GM12878 (cell line): Measurements from ENCODE around the gene DGAT2. TPM values are rescaled to one million over a fixed set of nuclear protein-coding genes. Genes with fewer than 3 reads are reported as not detected.

Experiments used
- ATAC-seq: fragments of 200-7000 bp; cut with Tn5 transposase; 3 replicates; pipeline ENCODE4 v1.9.1; 2020; ENCODE audit warnings: mild to moderate bottlenecking, moderate library complexity
- BruUV-seq: library from RNA; stranded (reverse); fragments of 400-500 nt; replicated peaks from 2 replicates; lab custom pipeline; 2021; lab: Mats Ljungman, UMichigan
- CTCF ChIA-PET: fragments of 300-600 bp; sonication (Branson Sonifier 250); formaldehyde crosslinking; extraction: SDS; loops from one replicate; lab custom pipeline; 2021; ENCODE audit warnings: inconsistent platforms; lab: Yijun Ruan, JAX
- POLR2A ChIA-PET: fragments of 350-600 bp; formaldehyde crosslinking; extraction: SDS; loops from one replicate; lab custom pipeline; 2021; ENCODE audit warnings: inconsistent platforms; lab: Charles Lee
- RAD21 ChIA-PET: fragments of 300-600 bp; sonication (Branson Sonifier 250); formaldehyde crosslinking; loops from one replicate; lab custom pipeline; 2023; ENCODE audit warnings: antibody characterized with exemption; ENCODE audit not compliant: unreplicated experiment; lab: Charles Lee
- SMC1A ChIA-PET: fragments of 300-600 bp; sonication (Branson Sonifier 250); formaldehyde crosslinking; loops from one replicate; lab custom pipeline; 2023; ENCODE audit not compliant: unreplicated experiment, uncharacterized antibody; lab: Charles Lee
- DNase-seq: peaks from one replicate; pipeline ENCODE4 v3.0.0-alpha.2; 2011; ENCODE audit warnings: low read depth, low spot score
- FAIRE-seq: peaks from 3 replicates; lab custom pipeline; 2011; peaks lifted over from hg19 to GRCh38; lab: Jason Lieb, UNC
- H2AFZ ChIP-seq: 2 replicates; pipeline ENCODE4 v1.6.0; 2011; ENCODE audit warnings: low read depth, low read length, control low read depth; ENCODE audit not compliant: control insufficient read depth
- H3K27ac ChIP-seq: 2 replicates; pipeline ENCODE4 v1.5.1; 2011; ENCODE audit warnings: control low read depth; ENCODE audit not compliant: control insufficient read depth, insufficient read depth
- H3K27me3 ChIP-seq, 2 experiments: replicated peaks in 1 of 2; 2 replicates each; pipeline versions ENCODE4 v1.6.0 to v1.6.1; 2011; ENCODE audit warnings: low read length in 1 of 2; ENCODE audit not compliant: control insufficient read depth in 2 of 2, insufficient read depth in 2 of 2
- H3K36me3 ChIP-seq, 2 experiments: 2 replicates each; pipeline ENCODE4 v1.5.1; 2011; ENCODE audit warnings: low read length in 1 of 2; ENCODE audit not compliant: control insufficient read depth in 2 of 2, insufficient read depth in 2 of 2
- H3K4me1 ChIP-seq: 2 replicates; pipeline ENCODE4 v1.6.1; 2011; ENCODE audit warnings: mild to moderate bottlenecking, low read length, moderate library complexity, mixed read lengths; ENCODE audit not compliant: control insufficient read depth, insufficient read depth
- H3K4me2 ChIP-seq: 2 replicates; pipeline ENCODE4 v1.6.0; 2011; ENCODE audit warnings: control low read depth; ENCODE audit not compliant: control insufficient read depth, insufficient read depth
- H3K4me3 ChIP-seq: fragments of 200-600 bp; sonication (generic); 2 replicates; pipeline ENCODE4 v1.5.1; 2016
- H3K79me2 ChIP-seq: 2 replicates; pipeline ENCODE4 v1.6.0; 2011; ENCODE audit warnings: low read length; ENCODE audit not compliant: control insufficient read depth, insufficient read depth
- H3K9ac ChIP-seq: 2 replicates; pipeline ENCODE4 v1.8.0; 2011; ENCODE audit warnings: low read length, control low read depth, mixed read lengths; ENCODE audit not compliant: control insufficient read depth, insufficient read depth
- H3K9me3 ChIP-seq: replicated peaks from 3 replicates; pipeline ENCODE4 v1.5.1; 2011; ENCODE audit warnings: mild to moderate bottlenecking, low read length; ENCODE audit not compliant: control insufficient read depth, insufficient read depth
- H4K20me1 ChIP-seq: 2 replicates; pipeline ENCODE4 v1.6.0; 2011; ENCODE audit not compliant: control insufficient read depth, insufficient read depth
- HDGF ChIP-seq: fragments of 450-650 bp; IDR thresholded peaks from 2 replicates; pipeline ENCODE4 v1.6.1; 2016; ENCODE audit warnings: antibody characterized with exemption
- IRF4 ChIP-seq: IDR thresholded peaks from 2 replicates; pipeline ENCODE4 v1.6.1; 2011; ENCODE audit warnings: low read depth, low read length
- PML ChIP-seq: IDR thresholded peaks from 2 replicates; pipeline ENCODE4 v1.6.1; 2012; ENCODE audit warnings: low read length, inconsistent platforms
- SRF ChIP-seq, 2 experiments: IDR thresholded peaks; 2 replicates each; pipeline ENCODE4 v1.6.1; 2011; ENCODE audit warnings: low read depth in 2 of 2, low read length in 2 of 2, mild to moderate bottlenecking in 1 of 2, moderate library complexity in 1 of 2
- TCF7 ChIP-seq: IDR thresholded peaks from 2 replicates; pipeline ENCODE4 v1.6.1; 2014; ENCODE audit warnings: antibody characterized with exemption, borderline replicate concordance
- WRNIP1 ChIP-seq: IDR thresholded peaks from 2 replicates; pipeline ENCODE4 v1.6.1; 2011; ENCODE audit warnings: low read depth, low read length, improper control_type of control experiment, borderline replicate concordance
- WGBS: methylation state at CpG from one replicate; pipeline ENCODE4 v1.1.6; 2016; ENCODE audit warnings: low lambda C conversion rate; ENCODE audit not compliant: insufficient replicate concordance, insufficient coverage; ENCODE audit errors: missing lambda C conversion rate; 5-methylcytosine and 5-hydroxymethylcytosine counted together
- in situ Hi-C: fragments of 300-500 bp; cut with MboI; formaldehyde crosslinking; loops from 9 replicates; pipeline ENCODE4 v1.14.3; 2018; ENCODE audit warnings: mixed read lengths
- intact Hi-C: fragments of 100-400 bp; cut with micrococcal nuclease; formaldehyde crosslinking; loops from one replicate; pipeline ENCODE4 v1.14.2; 2022; ENCODE audit not compliant: unreplicated experiment
- polyA plus RNA-seq, 11 experiments: library from polyadenylated mRNA; depleted of rRNA in 4 of 11; unstranded in 6 of 11; stranded (reverse) in 5 of 11; fragments of >200 nt; fragmentation: Nextera tagmentation in 4 of 11; fragmentation: Illumina TruSeq in 1 of 11; extraction: Ambion mirVana in 4 of 11; extraction: Trizol in 1 of 11; gene quantifications; 1 replicate in 1 of 11; 2 replicates in 10 of 11; pipeline versions ENCODE4 v1.2.1 to v1.2.3, GENCODE V29; 2011 to 2016; ENCODE audit warnings: inconsistent platforms in 2 of 11, missing spikeins in 2 of 11, low read depth in 1 of 11
- total RNA-seq, 4 experiments: library from RNA; depleted of rRNA in 3 of 4; stranded (reverse); fragments of >200 nt in 3 of 4; fragmentation: Illumina TruSeq in 1 of 4; extraction: Trizol in 1 of 4; gene quantifications; 2 replicates each; pipeline versions ENCODE4 v1.2.1 to v1.2.3, GENCODE V29; 2013 to 2021

The DGAT2 gene
- total and polyA plus RNA-seq, 10 of the 15 experiments (the other 5 are each of a cell fraction or from before 2014, with no cell fraction given): 5.1 to 25.9 (median 17.6) TPM

GRCh38 chr11:75768909-75769771 is 562 bp downstream of the DGAT2 start:
- ChIA-PET RAD21 (interaction anchor here (0.8 to 3.7 kb wide), 4 partner anchors 18 to 100 kb away, joined by 3 to 21 read pairs (median 4); no protein-coding TSS in a partner anchor), SMC1A (interaction anchor here (0.8 to 2.3 kb wide), 9 partner anchors 17 to 123 kb away, joined by 3 to 9 read pairs (median 4); no protein-coding TSS in a partner anchor), CTCF (interaction anchor here (0.6 to 3.7 kb wide), 5 partner anchors 12 to 63 kb away, joined by 3 to 22 read pairs (median 3); no protein-coding TSS in a partner anchor), POLR2A (interaction anchor here (0.6 to 1.0 kb wide), 3 partner anchors 11 to 55 kb away, joined by 3 to 4 read pairs (median 4); no protein-coding TSS in a partner anchor)
- FAIRE-seq (no peak), ATAC-seq (peak; percentile 1), DNase-seq (no peak)
- H4K20me1 ChIP-seq: no peaks in the 10 kb centered on the region
- in situ Hi-C loops (loop anchor here (5.0 kb wide), 1 partner anchor 42 kb away; no protein-coding TSS in a partner anchor), intact Hi-C loops (loop anchor here (1.0 to 10.0 kb wide), 3 partner anchors 46 to 207 kb away; partner anchors contain the start of gene SERPINH1)
- peak overlapping the region; percentile 90 for H3K27ac ChIP-seq
- H3K9me3 ChIP-seq: no peaks in the 10 kb centered on the region
- no peaks in the 10 kb centered on the region for H3K36me3 ChIP-seq
- peak overlapping the region; percentile 79 for H3K4me3 ChIP-seq
- peak overlapping the region; percentile 95 for H3K4me2 ChIP-seq
- H3K27me3 ChIP-seq: no peaks in the 10 kb centered on the region
- BruUV-seq: no TSS peak
- H3K79me2 ChIP-seq: peaks cover 6% of the 10 kb centered on the region; the same call in 1 of the 2 replicates
- H2AFZ ChIP-seq: peak overlapping the region; percentile 97
- TF ChIP-seq PML: no peak
- no peak for TF ChIP-seq WRNIP1
- no peak for TF ChIP-seq TCF7
- TF ChIP-seq IRF4: no peak
- TF ChIP-seq SRF (IDR thresholded peaks at IDR 0.05; ENCODE audit: low read depth in 2 of 2, low read length in 2 of 2): no peak
- TF ChIP-seq HDGF: 0 out of 2 replicates have a peak, but pooled peaks have one; percentile 38
- WGBS: 9% methylated on average over 36 of the region's 46 CpGs
- peaks cover 52% of the 10 kb centered on the region for H3K4me1 ChIP-seq
- H3K9ac ChIP-seq: peak overlapping the region; percentile 75
